HG03521 (cell line): ENCODE data around the gene PCSK2.

Source experiments
- ATAC-seq: cut with Tn5 transposase; IDR thresholded peaks from one replicate; pipeline ENCODE4 v1.9.1; 2021; ENCODE audit warnings: mild to moderate bottlenecking, moderate library complexity; ENCODE audit not compliant: unreplicated experiment

The PCSK2 gene

GRCh38 chr20:17327185-17328148 lies 100.6 kb downstream of the PCSK2 start:
- ATAC-seq: no peak

GRCh38 chr20:17334932-17335331 lies 108.1 kb downstream of the PCSK2 start:
- no peak for ATAC-seq

- ATAC-seq: no peak
These were observed 112.2 kb downstream of the PCSK2 start for GRCh38 chr20:17339000-17339399.

GRCh38 chr20:17343091-17343490 lies 116.3 kb downstream of the PCSK2 start:
- ATAC-seq: no peak

- no peak for ATAC-seq
These were observed 117.0 kb downstream of the PCSK2 start for GRCh38 chr20:17343656-17344452.

GRCh38 chr20:17344790-17345189 lies 118.0 kb downstream of the PCSK2 start:
- no peak for ATAC-seq

GRCh38 chr20:17345321-17345720 lies 118.5 kb downstream of the PCSK2 start:
- no peak for ATAC-seq

GRCh38 chr20:17350321-17350720 lies 123.5 kb downstream of the PCSK2 start:
- no peak for ATAC-seq

GRCh38 chr20:17357238-17357637 lies 130.4 kb downstream of the PCSK2 start:
- ATAC-seq: no peak

GRCh38 chr20:17358854-17359253 lies 132.0 kb downstream of the PCSK2 start:
- ATAC-seq: no peak

- no peak for ATAC-seq
These were observed 137.8 kb downstream of the PCSK2 start for GRCh38 chr20:17364681-17365080.

- no peak for ATAC-seq
These were observed 139.0 kb downstream of the PCSK2 start for GRCh38 chr20:17365831-17366230.

GRCh38 chr20:17369506-17369905 lies 142.7 kb downstream of the PCSK2 start:
- ATAC-seq: no peak

GRCh38 chr20:17372806-17373440 lies 146.1 kb downstream of the PCSK2 start:
- no peak for ATAC-seq

GRCh38 chr20:17374086-17374485 lies 147.2 kb downstream of the PCSK2 start:
- ATAC-seq: no peak

- ATAC-seq: no peak
These were observed 149.2 kb downstream of the PCSK2 start for GRCh38 chr20:17376031-17376430.

GRCh38 chr20:17377231-17377630 lies 150.4 kb downstream of the PCSK2 start:
- ATAC-seq: no peak

GRCh38 chr20:17379651-17380050 lies 152.8 kb downstream of the PCSK2 start:
- no peak for ATAC-seq

GRCh38 chr20:17380801-17381200 lies 154.0 kb downstream of the PCSK2 start:
- ATAC-seq: no peak

GRCh38 chr20:17381724-17382123 lies 154.9 kb downstream of the PCSK2 start:
- ATAC-seq: no peak

- ATAC-seq: no peak
These were observed 159.0 kb downstream of the PCSK2 start for GRCh38 chr20:17385798-17386197.
